Measurements from ENCODE around the gene BANF2.

The BANF2 gene

DNA sequence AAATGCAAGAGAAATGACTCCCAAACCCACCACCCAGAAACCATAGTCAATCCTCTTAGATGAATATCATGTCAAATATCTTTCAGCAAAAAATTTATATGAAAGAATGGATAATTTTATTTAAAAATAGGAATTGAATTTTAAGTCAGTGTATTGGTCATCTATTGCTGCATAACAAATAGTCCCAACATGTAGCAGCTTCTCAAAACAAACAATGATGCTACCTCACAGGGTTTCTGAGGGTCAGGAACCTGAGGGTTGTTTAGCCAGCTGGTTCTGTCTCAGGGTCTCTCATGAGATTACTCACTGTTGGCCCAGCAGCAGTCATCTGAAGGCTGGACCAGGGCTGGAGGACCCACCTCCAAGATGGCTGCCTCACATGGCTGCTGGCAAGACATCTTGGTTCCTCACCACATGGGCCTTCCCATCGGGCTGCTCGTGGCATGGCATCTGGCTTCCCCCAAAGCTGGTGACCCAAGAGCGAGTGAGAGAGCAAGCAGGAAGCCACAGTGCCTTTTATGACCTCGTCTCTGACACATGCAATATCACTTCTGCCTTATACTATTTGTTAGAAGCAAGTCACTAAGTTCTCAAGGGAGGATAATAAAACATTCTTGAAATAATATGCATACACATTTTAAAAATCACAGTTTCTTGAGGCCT is 36.3 kb downstream of the BANF2 start:
- DNase-seq = peak; percentile 7 to 13 (median 12)

DNA sequence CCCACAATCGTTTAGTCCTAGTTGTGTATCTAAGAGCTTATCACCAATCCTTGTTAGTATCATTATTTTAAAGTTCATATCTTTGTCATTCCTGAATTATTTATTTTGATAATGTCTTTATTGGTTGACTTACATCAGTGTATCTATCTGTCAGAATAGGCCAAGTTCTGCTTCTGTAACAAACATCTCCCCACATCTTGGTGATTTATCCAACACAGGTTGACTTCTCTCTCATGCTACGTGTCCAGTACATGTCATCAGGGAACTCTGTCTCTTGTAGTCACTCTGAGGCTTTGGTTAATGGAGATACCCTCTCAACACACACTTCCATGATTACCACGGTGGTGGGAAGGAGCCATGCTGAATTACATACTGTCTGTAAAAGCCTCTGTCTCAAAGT is 38.4 kb downstream of the BANF2 start:
- DNase-seq = no peak

DNA sequence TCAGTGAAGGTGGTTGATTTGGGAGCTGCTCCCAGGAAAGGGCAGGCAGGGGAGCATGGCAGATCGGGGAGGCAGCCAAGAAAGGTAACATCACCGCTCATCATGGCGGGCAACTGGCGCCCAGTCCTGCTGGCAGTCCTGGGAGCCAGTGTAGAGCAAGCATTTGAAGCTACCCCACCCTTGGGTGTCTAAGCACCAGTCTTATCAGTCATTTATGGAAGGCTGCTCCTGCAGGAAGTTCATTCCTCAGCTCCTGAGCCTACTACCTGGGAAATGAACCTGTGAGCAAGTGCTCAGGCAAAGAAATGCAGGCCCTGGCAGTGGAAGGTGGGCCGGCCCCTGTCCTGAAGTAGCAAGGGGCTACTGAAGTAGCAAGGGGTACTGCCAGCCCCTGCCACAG is 41.5 kb downstream of the BANF2 start:
- no peak for DNase-seq

DNA sequence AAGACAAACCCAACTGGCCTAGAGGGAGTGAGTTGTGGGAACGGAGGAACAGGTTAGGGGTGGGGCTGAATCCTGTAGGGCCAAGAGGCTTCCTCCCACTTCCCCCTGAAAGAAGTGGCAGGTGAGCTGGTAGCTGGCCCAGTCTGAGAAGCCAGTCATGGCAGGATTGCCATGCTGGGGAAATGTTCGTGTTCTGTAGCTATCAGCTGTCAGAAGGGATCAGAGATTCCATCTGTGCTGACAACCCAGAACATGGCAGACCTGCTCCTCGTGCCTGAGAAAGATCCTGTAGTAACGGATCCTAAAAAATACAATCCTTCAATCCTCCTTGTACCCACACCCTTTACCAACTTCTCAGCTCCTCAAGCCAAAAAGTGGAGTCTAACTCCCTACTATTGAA is 43.0 kb downstream of the BANF2 start:
- no peak for DNase-seq

DNA sequence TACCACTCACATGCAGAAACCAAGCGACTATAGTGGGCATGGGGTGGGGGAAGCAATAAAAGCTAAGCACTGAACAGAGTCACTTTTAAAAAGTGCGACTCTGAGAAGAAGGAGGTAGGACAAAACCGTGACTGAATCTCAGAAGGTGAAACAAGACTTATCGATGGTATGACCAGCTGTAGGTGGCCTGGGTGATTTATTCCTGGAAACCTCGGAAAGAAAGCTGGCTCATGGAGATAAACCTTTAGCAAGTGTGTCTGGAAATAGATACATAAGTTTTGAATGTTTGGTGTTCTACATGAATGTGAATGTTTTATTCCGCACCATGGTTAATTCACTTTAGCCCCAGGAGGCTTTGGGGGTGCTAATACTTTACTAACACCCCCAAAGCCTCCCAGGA is 43.9 kb downstream of the BANF2 start:
- no peak for DNase-seq

DNA sequence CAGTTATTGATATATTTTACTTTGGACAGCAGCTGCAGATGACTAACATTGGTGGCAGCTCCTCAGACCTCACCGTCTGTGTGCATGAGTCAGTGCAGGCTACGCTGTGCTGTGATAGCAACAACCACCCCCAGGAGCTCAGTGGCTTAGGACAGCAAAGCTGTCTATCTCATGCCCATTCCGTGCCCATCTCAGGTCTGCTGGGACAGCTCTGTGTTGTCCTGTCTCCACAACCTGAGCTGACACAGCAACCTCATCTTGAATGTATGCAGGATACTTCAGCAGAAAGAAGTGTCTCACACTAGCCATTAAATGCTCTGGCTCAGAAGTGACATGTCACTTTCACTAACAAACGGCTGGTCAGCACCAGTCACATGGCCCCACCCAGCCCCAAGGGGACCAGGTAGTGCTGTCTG is 47.7 kb downstream of the BANF2 start:
- no peak for DNase-seq

DNA sequence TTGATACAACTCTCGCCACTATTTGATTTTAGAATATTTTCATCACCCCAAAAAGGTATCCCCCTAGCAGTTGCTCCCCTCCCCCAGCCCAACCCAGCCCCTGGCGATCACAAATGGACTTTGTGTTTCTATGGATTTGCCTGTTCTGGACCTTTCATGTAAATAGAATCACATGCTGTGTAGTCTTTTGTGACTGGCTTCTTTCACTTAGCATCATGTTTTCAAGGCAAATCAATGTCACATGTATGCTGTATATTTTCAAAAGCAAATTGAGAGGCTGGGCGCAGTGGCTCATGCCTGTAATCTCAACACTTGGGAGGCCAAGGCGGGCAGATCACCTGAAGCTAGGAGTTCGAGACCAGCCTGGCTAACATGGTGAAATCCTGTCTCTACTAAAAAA is 48.5 kb downstream of the BANF2 start:
- no peak for DNase-seq

DNA sequence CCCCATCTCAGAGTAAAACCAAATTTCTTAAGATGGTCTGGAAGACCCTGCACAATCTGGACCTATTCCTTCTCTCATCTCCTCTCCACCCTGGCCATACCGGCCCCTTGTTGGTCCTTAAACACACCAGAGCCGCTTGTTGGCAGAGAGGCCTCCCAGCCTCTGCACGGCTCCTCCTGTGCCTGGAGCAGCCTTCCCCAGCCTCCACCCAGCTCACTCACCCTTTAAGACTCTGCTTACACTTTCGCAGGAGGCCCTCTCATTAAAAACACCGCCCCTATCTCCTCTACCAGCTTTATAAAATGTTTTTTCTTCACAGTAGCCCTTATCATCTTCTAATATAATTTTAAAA is 49.8 kb downstream of the BANF2 start:
- no peak for DNase-seq

DNA sequence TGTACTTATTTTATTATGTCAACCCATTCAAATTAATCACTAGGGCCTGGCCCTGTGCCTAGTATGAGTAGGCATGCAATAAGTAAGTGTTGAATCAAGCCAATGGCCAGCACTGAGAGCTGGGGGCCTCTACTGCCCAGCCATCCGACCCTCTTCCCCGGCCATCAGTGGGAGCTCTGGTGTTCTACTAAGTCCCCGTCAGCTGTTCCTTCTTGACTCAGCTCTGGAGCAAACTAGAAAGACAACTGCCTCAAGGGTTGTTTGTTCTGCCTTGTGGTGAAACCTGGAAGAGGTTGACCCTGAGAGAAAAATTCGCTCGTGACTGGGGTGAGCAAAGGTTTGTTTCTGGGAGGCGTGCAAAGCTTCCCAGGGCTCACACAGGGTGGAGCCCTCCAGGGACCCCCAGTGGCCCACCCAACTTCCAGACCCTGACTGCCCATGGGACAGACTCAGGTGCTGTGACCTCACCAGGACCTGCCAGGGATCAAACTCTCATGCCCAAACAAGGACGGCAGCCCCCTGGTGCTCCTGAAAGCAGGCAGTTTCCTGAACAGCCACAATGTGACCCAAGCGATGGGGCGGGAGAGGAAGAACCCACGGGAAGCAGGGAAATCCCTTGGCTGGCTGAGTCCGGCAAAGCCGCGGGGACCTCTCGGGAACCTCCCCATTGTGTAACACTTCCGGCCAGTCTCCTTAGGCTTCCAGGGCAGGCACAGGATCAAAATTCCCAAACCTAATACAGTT is 50.4 kb downstream of the BANF2 start:
- DNase-seq = peak in 1 of 4 experiments; percentile 11

DNA sequence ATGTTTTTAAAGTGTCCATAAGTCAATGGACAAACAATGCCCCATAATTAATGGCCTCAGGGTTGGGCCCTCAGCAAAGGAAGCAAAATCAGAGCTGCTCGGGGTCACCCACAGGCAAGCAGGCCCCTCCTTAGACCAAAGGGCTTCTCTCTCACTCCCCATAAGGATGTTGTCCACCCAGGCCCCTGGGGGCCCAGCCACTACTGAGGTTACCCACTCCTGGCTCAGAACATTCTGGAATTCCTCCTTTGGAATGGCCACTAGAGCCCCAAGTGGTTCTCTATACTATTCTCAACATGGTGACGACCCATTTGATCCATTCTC is 50.9 kb downstream of the BANF2 start:
- no peak for DNase-seq

DNA sequence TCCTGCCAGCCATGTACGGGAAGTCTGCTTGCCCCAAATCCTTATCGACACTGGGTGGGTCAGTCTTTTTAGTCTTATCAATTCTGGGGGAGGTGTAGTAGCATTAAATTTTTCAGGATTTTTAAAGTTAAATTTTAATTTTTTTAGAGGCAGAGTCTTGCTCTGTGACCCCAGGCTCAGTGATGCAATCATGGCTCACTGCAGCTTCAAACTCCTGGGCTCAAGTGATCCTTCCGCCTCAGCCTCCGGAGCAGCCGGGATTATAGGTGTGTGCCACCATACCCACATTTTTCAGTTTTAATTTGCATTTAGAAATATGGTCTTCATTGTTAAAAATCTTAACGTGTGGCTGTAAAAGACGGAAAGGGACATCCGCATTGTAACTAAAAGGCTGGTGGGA is 51.9 kb downstream of the BANF2 start:
- DNase-seq = no peak

DNA sequence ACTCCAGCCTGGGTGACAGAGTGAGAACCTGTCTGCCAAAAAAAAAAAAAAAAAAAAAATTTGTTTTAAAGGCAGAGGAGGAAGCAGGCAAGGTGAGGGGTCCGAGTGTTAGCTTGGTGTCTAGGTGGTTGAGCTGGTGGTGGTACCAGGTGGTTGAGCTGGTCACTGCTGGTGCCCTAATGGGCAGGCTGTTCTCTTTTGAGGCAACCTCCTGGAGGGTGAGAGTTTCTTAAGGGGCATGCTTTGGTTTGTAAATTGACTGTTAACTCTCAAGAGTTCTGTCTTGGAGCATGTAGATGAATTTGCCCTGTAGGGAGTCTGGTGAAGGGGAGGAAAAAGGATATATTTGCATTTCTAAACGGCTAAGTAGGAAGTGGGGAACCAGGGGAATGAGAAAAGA is 52.7 kb downstream of the BANF2 start:
- no peak for DNase-seq

DNA sequence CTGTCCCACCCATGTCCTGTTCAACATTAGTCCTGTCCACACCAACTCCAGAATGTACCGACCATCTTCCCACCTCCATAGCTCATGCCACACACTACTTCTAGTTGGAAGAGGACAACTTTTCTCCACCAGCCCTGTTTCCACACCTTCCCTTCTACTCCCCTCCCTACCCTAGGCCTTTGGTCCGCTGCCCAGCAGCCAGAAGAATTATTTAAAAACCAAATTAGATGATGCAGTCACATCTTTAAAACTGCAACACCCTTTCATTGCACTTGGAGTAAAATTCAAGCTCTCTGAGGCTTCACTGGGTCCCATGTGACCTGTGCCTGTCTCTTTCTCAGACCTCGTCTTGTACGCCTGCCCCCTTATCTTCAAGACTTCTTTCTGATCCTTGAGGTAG is 53.8 kb downstream of the BANF2 start:
- DNase-seq = no peak

DNA sequence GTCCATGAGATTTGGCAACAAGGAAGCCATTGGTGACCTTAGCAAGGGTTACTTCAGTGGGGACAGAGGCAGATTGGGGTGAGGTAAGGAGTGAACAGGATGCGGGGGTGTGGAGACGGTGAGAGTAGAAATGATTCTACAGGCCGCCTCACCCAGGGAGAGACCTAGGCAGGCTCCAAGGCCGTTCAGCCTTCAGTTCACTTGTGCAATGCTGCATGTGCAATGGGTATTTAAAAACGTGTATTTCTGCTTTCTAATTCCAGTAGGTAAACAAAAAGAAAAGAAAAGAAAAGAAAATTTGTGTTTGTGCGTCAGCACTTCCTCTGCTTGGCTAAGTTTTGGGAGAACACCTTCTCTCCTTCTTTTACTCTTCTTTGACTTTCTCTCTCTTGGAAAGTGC is 56.8 kb downstream of the BANF2 start:
- no peak for DNase-seq

DNA sequence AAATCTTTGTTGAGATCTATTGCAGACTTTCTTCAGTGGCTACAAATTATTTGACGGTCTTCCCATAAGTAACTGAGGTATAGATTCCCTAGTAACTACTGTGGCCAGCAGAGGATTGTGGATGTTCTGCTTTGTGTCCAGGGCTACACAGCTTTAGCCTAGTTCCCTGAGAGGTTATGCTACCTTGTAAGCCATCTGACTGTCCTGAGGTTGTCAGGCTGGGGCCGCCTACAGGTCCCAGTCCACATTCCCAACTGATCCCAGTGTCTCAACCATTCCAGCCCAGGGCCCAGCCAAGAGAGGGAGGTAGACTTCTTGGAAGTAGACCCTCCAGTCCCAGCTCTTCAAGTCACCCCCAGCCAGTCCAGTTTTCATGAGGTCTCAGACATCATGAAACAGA is 57.7 kb downstream of the BANF2 start:
- no peak for DNase-seq

DNA sequence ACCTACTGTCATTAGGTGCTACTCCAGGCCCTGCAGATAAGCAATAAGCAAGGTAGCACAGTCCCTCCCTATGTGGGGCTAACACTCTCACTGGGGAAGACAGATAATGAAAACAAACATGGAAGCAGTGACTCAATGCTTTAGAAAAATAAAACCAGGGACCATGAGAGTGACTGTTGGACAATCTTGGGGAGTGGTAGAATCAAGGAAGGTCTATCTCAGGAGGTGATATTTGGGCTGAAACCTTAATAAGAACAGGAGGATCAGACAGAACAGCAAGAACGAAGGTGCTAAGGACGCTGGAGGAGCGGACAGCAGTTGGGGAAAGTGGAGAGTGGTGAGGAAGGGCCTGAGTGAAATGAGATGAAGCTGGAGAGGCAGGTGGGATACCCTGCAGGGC is 58.2 kb downstream of the BANF2 start:
- no peak for DNase-seq

DNA sequence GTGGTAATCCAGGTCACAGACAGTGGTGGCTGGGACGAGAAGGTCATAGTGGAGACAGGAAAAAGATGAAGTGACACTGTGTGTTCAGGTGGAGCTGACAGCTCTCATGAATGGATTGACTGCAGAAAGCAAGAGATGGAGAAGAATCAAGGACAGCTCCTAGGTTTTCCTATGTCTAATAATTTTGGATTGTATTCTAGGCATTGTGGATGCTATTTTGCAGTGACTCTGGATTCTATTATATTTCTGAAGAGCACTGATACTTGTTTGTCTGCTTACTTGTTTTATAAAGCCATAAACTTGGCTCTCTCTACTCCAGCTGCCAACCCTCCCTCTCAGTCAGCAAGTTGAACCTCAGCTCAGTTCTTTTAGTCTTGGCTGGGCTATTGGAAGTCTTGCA is 58.7 kb downstream of the BANF2 start:
- no peak for DNase-seq

DNA sequence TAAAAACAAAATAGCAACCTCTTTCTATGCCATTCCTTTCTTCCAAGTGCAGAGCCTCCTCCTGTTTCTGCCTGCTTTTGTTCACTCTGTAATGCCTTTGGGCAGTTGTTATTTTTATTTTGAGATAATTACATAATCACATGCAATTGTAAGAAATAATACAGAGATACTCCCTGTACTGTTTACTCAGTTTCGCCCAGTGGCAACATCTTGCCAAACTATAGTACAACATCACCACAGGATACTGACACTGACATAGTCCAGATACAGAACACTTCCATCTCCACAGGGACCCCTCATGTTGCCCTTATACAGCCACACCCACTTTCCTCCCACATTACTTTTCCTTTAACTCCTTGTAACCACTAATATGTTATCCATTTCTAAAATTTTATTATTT is 59.7 kb downstream of the BANF2 start:
- DNase-seq = no peak

DNA sequence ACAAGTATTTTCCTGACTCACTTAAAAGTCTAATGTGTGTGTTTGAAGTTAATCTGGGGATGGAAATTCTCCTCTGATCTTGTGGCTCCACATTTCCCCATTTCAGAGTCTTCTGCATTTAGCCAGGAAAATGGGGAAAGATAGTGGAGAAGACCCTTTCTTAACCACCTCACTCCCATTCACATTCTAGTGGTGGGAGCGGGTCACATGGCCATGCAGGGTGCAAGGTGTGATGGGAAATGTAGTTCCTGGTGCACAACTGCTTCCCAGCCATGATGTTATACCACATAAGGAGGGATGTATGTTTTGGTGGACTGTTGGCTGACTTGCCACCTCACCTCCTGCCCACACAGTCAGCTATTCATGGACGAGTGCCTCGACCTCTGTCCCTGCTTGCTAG is 61.8 kb downstream of the BANF2 start:
- no peak for DNase-seq

DNA sequence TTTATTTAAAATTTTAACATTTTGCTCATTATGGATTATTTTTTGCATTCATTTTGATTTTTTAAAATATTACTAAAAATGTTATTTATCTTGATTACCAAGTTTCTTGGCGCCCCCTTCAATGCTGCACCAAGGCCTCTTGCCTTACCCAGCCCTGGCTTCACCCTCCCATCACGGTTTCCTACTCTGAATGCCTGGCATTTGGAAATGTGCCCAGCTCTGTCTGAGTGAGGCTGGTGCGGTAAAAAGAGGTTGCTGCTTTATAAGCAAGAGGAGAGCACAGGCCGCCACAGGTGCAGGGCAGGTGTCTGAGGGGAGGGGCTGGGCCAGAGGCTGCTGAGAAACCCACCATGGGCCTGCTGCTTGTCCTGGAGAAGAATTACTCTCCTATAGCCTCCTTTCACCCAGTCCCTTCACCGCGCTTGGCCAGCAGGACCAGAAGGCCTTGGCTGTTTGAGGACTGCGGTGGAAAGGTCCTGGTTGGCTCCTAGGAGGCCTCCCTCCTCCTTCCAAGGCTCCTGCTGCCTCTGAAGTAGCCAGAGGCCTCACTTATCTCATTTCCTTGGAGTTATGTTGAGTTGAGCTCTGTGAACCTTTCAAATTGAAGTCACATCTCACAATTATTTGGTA is 62.6 kb downstream of the BANF2 start:
- DNase-seq = no peak

DNA sequence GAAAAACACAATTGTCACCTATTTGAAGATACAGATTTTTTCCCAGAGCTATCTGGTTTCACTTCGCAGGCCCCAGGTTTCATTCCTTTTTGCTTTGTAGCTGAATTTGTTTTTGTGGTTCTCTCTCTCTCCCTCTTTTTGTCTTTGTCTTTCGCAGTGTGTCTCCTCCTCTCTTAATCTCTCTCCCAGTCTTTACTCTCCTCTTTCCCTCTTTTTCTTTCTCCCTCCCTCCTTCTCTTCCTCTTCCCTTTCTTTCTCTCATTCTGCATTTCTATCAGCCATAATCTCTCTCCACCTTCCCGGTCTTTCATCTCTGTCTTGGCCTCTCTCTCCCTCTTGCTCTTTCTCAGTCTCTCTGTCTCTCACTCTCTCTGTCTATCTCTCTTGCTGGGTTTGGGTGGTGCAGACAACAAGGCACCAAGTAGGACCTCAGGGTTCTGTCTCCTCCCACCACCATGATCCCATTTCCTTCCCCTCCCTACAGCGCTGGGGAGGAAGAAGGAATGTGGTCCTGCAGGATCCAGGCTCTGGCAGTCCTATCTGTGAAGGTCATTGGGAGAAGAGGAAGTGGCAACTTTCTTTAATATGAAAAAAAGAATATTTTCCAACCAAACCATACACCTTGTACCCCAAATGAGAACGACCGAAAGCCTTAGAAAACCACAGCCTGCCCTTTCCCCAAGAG is 63.2 kb downstream of the BANF2 start:
- no peak for DNase-seq

DNA sequence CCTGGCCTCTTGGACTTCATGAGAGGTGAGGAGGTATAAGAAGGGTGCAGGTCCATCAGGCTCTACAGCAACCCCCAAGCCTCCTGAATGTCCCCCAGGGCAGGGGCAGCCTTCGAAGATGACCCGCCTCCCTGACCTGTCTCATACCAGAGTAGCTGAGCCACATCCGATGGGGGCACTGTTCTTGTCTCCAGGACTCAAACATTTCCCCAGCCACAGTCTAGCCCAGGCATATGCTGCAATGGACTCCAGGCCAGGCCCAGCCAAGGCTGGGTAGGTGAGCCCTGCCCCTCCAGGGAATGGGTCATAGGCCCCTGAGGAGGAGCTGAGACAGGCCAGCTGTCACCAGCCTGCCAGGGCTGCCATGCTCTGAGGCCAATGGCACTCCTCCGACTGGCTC is 65.3 kb downstream of the BANF2 start:
- no peak for DNase-seq

DNA sequence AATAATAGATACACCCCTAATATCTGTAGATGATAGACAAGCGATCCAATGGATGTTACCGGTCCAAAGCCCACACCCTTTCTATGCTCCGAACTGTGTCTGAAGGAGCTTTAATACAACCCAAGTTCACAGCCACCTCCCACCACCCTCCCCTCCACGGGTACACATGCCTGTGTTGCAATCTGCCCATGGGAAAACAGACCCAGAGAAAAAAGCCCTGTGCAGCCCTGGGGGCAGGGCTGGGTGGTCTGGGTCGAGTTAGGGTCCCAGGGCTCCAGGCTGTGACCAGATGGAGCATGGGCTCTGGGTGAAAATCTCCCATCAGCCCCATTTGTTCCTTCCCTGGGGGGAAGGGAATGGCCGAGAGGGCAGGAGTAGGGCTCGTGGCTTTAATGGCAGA is 65.8 kb downstream of the BANF2 start:
- no peak for DNase-seq

DNA sequence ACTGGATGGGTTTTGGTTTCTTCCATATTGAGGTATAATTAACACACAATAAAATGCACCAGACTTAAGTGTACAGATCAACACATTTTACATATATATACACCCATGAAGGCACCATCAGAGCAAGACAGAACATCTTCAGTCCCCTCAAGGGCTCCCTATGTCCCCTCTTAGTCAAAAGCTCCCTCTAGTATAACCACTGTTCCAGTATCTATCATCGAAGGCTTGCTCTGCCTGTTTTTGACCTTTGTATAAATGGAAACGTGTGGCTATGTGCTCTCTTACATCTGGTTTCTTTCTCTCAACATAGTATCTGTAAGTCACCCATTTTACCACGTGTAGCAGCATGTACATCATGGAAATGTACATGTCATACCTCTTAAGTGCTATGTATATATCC is 66.5 kb downstream of the BANF2 start:
- no peak for DNase-seq
